Renal cortex interstitium (tissue), 15 donors: Measurements from ENCODE around the gene CENPO. TPM values are rescaled to one million over a fixed set of nuclear protein-coding genes. Genes with fewer than 3 reads are reported as not detected.
A peak's percentile ranks its signal among the peaks of the same experiment; 100 is the strongest.

ENCODE experiments used
- DNase-seq, 11 donors: peaks; one replicate each; pipeline ENCODE4 v3.0.0-alpha.2; 2013; ENCODE audit warnings: low read depth in 9 of 11, low spot score in 4 of 11; ENCODE audit errors: extremely low read depth in 1 of 11
- long read RNA-seq, 16 experiments: transcript quantifications; one replicate each; lab custom pipeline, GENCODE V29; 2026
- polyA plus RNA-seq, 3 donors: library from polyadenylated mRNA; unstranded; fragments of 120-200 nt; gene quantifications; one replicate each; pipeline ENCODE4 v1.2.1, GENCODE V29; 2013; ENCODE audit not compliant: insufficient read length in 3 of 3

Gene CENPO
- polyA plus RNA-seq, result 10 to 100 TPM; 19.2 to 21.0 (median 19.9) TPM
- long read RNA-seq, donor 1, full-length matches to known transcripts, result 2 of 2 reads
- long read RNA-seq, donor 1, partial matches to known transcripts, result 0 of 2 reads
- long read RNA-seq, donor 1, other reads (novel, unspliced or antisense), result 0 of 2 reads
- long read RNA-seq, donor 2, partial matches to known transcripts, result 156 of 156 reads
- long read RNA-seq, donor 2, other reads (novel, unspliced or antisense), result 0 of 156 reads
- long read RNA-seq, donor 3, full-length matches to known transcripts, result 2 of 2 reads
- long read RNA-seq, donor 3, partial matches to known transcripts, result 0 of 2 reads
- long read RNA-seq, donor 3, other reads (novel, unspliced or antisense), result 0 of 2 reads
- long read RNA-seq, donor 4, result 0 reads
- long read RNA-seq, donor 5, result 0 reads
- long read RNA-seq, donor 6, full-length matches to known transcripts, result 1 of 1 reads
- long read RNA-seq, donor 6, partial matches to known transcripts, result 0 of 1 reads
- long read RNA-seq, donor 6, other reads (novel, unspliced or antisense), result 0 of 1 reads
- long read RNA-seq, donor 7, full-length matches to known transcripts, result 3 of 3 reads
- long read RNA-seq, donor 7, partial matches to known transcripts, result 0 of 3 reads
- long read RNA-seq, donor 7, other reads (novel, unspliced or antisense), result 0 of 3 reads
- long read RNA-seq, donor 8, partial matches to known transcripts, result 0 of 1 reads
- long read RNA-seq, donor 8, other reads (novel, unspliced or antisense), result 0 of 1 reads
- long read RNA-seq, donor 9, full-length matches to known transcripts, result 6 of 6 reads
- long read RNA-seq, donor 9, partial matches to known transcripts, result 0 of 6 reads
- long read RNA-seq, donor 9, other reads (novel, unspliced or antisense), result 0 of 6 reads
- long read RNA-seq, donor 10, full-length matches to known transcripts, result 2 of 2 reads
- long read RNA-seq, donor 10, partial matches to known transcripts, result 0 of 2 reads
- long read RNA-seq, donor 10, other reads (novel, unspliced or antisense), result 0 of 2 reads
- long read RNA-seq, donor 11, full-length matches to known transcripts, result 1 of 112 reads
- long read RNA-seq, donor 11, partial matches to known transcripts, result 111 of 112 reads
- long read RNA-seq, donor 11, other reads (novel, unspliced or antisense), result 0 of 112 reads
- long read RNA-seq, donor 12, partial matches to known transcripts, result 0 of 1 reads
- long read RNA-seq, donor 12, other reads (novel, unspliced or antisense), result 0 of 1 reads
- long read RNA-seq, donor 13, full-length matches to known transcripts, result 3 of 12 reads
- long read RNA-seq, donor 13, partial matches to known transcripts, result 9 of 12 reads
- long read RNA-seq, donor 13, other reads (novel, unspliced or antisense), result 0 of 12 reads
- long read RNA-seq, donor 14, full-length matches to known transcripts, result 1 of 1 reads
- long read RNA-seq, donor 14, partial matches to known transcripts, result 0 of 1 reads
- long read RNA-seq, donor 14, other reads (novel, unspliced or antisense), result 0 of 1 reads
- long read RNA-seq, donor 15, partial matches to known transcripts, result 0 of 3 reads
- long read RNA-seq, donor 15, other reads (novel, unspliced or antisense), result 0 of 3 reads
- long read RNA-seq, donor 16, full-length matches to known transcripts, result 5 of 5 reads
- long read RNA-seq, donor 16, partial matches to known transcripts, result 0 of 5 reads
- long read RNA-seq, donor 16, other reads (novel, unspliced or antisense), result 0 of 5 reads

GRCh38 chr2:24792874-24793760 is at the start of gene CENPO, which contains the start of gene PTRHD1:
TSS of gene CENPO (plus strand) at chr2:24793425. CDS start at chr2:24793920, 495 bp downstream.
TSS of gene PTRHD1 (minus strand) at chr2:24793391. CDS start at chr2:24793377, 14 bp downstream.
- DNase-seq, result peak; percentile 91 to 96 (median 96)

- DNase-seq, result no peak
Measured at GRCh38 chr2:24743924-24744323, 49.3 kb upstream of the CENPO start.

GRCh38 chr2:24744356-24744755 is 48.9 kb upstream of the CENPO start:
- DNase-seq, result no peak

- no peak for DNase-seq
Measured at GRCh38 chr2:24745825-24746224, 47.4 kb upstream of the CENPO start.

GRCh38 chr2:24747299-24747698 is 45.9 kb upstream of the CENPO start:
- no peak for DNase-seq

- no peak for DNase-seq
Measured at GRCh38 chr2:24749069-24749691, 44.0 kb upstream of the CENPO start.

GRCh38 chr2:24754985-24755705 is 38.1 kb upstream of the CENPO start:
- peak in 6 of 11 donors; percentile 21 to 49 (median 29) for DNase-seq

- DNase-seq, result no peak
Measured at GRCh38 chr2:24756789-24757188, 36.4 kb upstream of the CENPO start.

GRCh38 chr2:24761866-24762265 is 31.4 kb upstream of the CENPO start:
- no peak for DNase-seq

GRCh38 chr2:24762518-24762917 is 30.7 kb upstream of the CENPO start:
- no peak for DNase-seq

GRCh38 chr2:24763843-24764242 is 29.4 kb upstream of the CENPO start:
- no peak for DNase-seq

- no peak for DNase-seq
Measured at GRCh38 chr2:24766609-24767008, 26.6 kb upstream of the CENPO start.

- no peak for DNase-seq
Measured at GRCh38 chr2:24768013-24768412, 25.2 kb upstream of the CENPO start.

GRCh38 chr2:24768601-24769000 is 24.6 kb upstream of the CENPO start:
- no peak for DNase-seq

- no peak for DNase-seq
Measured at GRCh38 chr2:24771061-24771460, 22.2 kb upstream of the CENPO start.
